Activated CD4-positive, alpha-beta memory T cell treated with anti-CD3 and anti-CD28 coated beads for 36 hours (primary cell): ENCODE data around the gene RAX2. TPM values are rescaled to one million over a fixed set of nuclear protein-coding genes. Genes with fewer than 3 reads are reported as not detected.

Source experiments
- CTCF ChIA-PET: fragments of 350-600 bp; sonication (Branson Sonifier 250); formaldehyde crosslinking; loops from one replicate; lab custom pipeline; 2021; ENCODE audit warnings: antibody characterized with exemption, inconsistent platforms; lab: Charles Lee
- POLR2A ChIA-PET: fragments of 350-600 bp; sonication (Branson Sonifier 250); formaldehyde crosslinking; loops from one replicate; lab custom pipeline; 2021; ENCODE audit warnings: antibody characterized with exemption; lab: Charles Lee
- DNase-seq: peaks from one replicate; pipeline ENCODE4 v3.0.0-alpha.2; 2020
- H3K27ac Mint-ChIP-seq: one replicate; pipeline ENCODE4 v1.8.0; 2021; ENCODE audit warnings: mixed read lengths
- H3K27me3 Mint-ChIP-seq: one replicate; pipeline ENCODE4 v1.8.0; 2021; ENCODE audit warnings: mixed read lengths
- H3K36me3 Mint-ChIP-seq: one replicate; pipeline ENCODE4 v1.8.0; 2021; ENCODE audit warnings: mixed read lengths
- H3K4me1 Mint-ChIP-seq: one replicate; pipeline ENCODE4 v1.8.0; 2021; ENCODE audit warnings: low read depth, mixed read lengths
- H3K4me3 Mint-ChIP-seq: one replicate; pipeline ENCODE4 v1.8.0; 2021; ENCODE audit warnings: mild to moderate bottlenecking, mixed read lengths
- H3K9me3 Mint-ChIP-seq: one replicate; pipeline ENCODE4 v1.8.0; 2021; ENCODE audit warnings: mixed read lengths
- intact Hi-C: fragments of 100-400 bp; cut with micrococcal nuclease; formaldehyde crosslinking; loops from one replicate; pipeline ENCODE4 v1.15.1; 2023
- total RNA-seq, 2 experiments: library from RNA; stranded (reverse); gene quantifications; one replicate each; pipeline ENCODE4 v1.2.3, GENCODE V29; 2021

RAX2 gene
- total RNA-seq, 2 experiments from 2014 or later: not detected

DNA sequence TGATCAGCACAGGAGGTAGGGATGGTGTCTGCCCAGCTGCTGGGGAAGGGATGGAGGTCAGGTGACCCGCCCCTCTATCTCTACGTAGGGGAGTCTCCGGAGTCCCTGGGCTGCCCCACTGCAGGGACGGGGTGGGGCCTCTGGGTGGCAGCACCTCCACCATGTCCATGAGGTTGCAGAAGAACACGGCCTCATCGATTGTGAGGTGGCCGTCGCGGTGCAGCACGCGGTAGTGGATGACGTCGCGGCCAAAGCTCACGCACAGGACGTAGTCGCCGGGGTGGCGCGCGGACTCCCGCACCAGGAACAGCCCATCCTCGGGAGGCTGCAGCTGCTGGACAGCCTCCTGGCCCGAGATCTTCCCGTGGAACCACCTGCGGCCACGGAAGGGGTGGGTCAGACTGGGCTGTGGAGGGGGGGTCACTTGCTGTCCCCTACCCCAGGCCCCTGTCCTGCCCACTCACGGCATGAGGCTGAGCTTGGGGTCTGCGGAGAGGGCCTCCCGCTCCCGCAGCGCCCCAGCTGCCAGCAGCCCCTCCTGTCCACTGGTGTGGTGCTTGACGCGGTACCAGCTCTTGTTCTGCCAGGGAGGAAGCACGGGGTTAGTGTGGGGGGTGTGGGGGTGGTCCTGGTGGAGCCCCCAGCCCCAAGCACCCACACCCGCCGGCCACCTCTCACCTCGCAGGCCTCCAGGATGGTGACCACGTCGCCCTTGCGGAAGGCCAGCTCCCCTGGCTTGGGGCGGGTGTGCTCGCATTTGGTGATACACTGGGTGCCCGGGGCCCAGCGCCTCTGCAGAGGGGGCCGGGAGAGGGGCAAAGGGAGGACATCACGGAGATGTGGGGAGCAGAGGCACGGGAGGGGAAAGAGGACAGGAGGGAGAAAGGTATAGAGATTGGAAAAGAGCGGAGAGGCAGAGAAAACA, 11.9 kb upstream of the RAX2 start:
- ChIA-PET POLR2A (interaction anchor here (0.6 to 2.1 kb wide), 3 partner anchors 29 to 339 kb away, joined by 3 to 6 read pairs (median 3); no protein-coding TSS in a partner anchor), CTCF (interaction anchor here (1.0 to 4.7 kb wide), 7 partner anchors 21 to 68 kb away, joined by 4 to 36 read pairs (median 8); partner anchors contain the start of gene MRPL54)
- intact Hi-C loops: loop anchor here (2.0 kb wide), 1 partner anchor 39 kb away; no protein-coding TSS in a partner anchor
- peaks cover 24% of the 10 kb centered on the region for H3K36me3 Mint-ChIP-seq
- no peaks in the 10 kb centered on the region for H3K27me3 Mint-ChIP-seq
- H3K4me1 Mint-ChIP-seq: peaks cover 8% of the 10 kb centered on the region
- peaks cover 19% of the 10 kb centered on the region for H3K9me3 Mint-ChIP-seq
- peak overlapping the region; percentile 77 for H3K4me3 Mint-ChIP-seq
- DNase-seq: peak; percentile 65
- no peak overlapping the region for H3K27ac Mint-ChIP-seq

DNA sequence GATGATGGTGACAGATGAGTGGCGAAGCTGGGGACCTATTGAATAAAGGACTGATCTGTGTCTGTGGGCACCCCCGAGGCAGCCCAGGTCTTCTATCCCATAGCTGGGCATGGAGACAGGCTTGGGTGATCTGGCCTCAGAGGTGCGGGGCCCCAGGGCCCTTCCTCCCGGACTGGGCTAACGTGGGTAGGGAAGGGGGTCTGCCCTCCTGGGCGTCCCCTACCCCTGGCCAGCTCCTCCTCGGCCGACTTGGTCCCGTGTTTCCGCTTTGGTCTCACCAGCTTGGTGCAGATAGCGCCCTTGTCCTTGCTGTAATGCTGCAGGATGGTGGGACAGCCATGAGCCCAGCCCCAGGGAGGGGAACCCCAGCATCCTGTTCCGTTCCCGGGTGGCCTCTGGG, 10.9 kb upstream of the RAX2 start:
- peaks cover 8% of the 10 kb centered on the region for H3K4me1 Mint-ChIP-seq
- no peak for DNase-seq
- no peak overlapping the region for H3K4me3 Mint-ChIP-seq
- peaks cover 19% of the 10 kb centered on the region for H3K9me3 Mint-ChIP-seq
- ChIA-PET CTCF (interaction anchor here (1.2 to 4.7 kb wide), 5 partner anchors 20 to 69 kb away, joined by 4 to 36 read pairs (median 8); partner anchors contain the start of gene MRPL54), POLR2A (interaction anchor here (2.1 kb wide), 1 partner anchor 36 kb away, joined by 6 read pairs; no protein-coding TSS in a partner anchor)
- intact Hi-C loops: loop anchor here (2.0 kb wide), 1 partner anchor 40 kb away; no protein-coding TSS in a partner anchor
- no peak overlapping the region for H3K27ac Mint-ChIP-seq
- no peaks in the 10 kb centered on the region for H3K27me3 Mint-ChIP-seq
- peaks cover 24% of the 10 kb centered on the region for H3K36me3 Mint-ChIP-seq

DNA sequence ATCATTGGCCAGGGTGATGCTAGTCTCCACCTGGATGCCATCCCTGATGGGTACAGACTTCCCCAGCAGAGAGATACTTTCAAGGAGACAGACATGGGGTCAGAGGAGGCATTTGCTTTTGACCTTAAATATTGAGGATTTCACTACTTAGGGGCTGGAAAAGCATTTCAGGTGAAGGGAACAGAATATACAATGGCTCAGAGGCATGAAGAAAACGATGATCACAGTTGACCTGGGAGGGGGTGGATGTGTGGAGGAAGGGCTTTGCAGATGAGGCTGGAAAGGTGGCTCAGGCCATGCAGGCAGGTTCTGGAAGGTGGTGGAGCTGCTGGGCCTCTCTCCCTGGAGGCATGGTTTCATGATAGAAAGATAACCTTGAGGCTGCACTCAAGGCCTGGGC, 10.3 kb upstream of the RAX2 start:
- Mint-ChIP-seq H3K36me3 (peaks cover 24% of the 10 kb centered on the region), H3K27ac (no peak overlapping the region), H3K4me3 (no peak overlapping the region), H3K4me1 (peaks cover 8% of the 10 kb centered on the region), H3K9me3 (peaks cover 19% of the 10 kb centered on the region), H3K27me3 (no peaks in the 10 kb centered on the region)
- ChIA-PET POLR2A (no interaction called here), CTCF (interaction anchor here (1.2 to 4.7 kb wide), 3 partner anchors 20 to 66 kb away, joined by 4 to 36 read pairs (median 8); partner anchors contain the start of gene MRPL54)
- no peak for DNase-seq
- intact Hi-C loops: loop anchor here (2.0 kb wide), 1 partner anchor 40 kb away; no protein-coding TSS in a partner anchor

DNA sequence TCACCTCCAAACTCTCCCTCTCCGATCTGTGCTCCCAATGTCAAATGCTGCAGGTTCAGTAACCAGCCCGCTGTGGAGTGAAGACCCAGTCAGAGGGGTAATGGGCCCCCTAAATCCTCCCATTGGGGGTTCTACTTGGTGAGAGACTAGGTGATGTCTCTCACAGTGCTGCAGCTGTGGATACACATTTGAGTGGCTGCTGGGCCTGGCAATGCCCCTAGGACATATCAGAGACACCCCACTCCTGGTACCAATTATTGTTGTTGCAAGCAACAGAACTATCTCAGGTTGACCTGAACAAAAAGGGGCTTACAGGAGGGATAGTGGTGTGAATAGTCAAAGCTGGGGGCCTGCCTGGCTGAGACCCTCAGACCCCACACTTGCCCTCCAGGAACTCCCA, 9.6 kb upstream of the RAX2 start:
- Mint-ChIP-seq H3K27me3 (no peaks in the 10 kb centered on the region), H3K36me3 (peaks cover 24% of the 10 kb centered on the region), H3K27ac (no peak overlapping the region), H3K4me3 (no peak overlapping the region), H3K4me1 (peaks cover 8% of the 10 kb centered on the region), H3K9me3 (peaks cover 19% of the 10 kb centered on the region)
- ChIA-PET POLR2A (no interaction called here), CTCF (interaction anchor here (2.4 kb wide), 1 partner anchor 41 kb away, joined by 6 read pairs; no protein-coding TSS in a partner anchor)
- intact Hi-C loops: loop anchor here (2.0 kb wide), 1 partner anchor 41 kb away; no protein-coding TSS in a partner anchor
- DNase-seq: no peak

DNA sequence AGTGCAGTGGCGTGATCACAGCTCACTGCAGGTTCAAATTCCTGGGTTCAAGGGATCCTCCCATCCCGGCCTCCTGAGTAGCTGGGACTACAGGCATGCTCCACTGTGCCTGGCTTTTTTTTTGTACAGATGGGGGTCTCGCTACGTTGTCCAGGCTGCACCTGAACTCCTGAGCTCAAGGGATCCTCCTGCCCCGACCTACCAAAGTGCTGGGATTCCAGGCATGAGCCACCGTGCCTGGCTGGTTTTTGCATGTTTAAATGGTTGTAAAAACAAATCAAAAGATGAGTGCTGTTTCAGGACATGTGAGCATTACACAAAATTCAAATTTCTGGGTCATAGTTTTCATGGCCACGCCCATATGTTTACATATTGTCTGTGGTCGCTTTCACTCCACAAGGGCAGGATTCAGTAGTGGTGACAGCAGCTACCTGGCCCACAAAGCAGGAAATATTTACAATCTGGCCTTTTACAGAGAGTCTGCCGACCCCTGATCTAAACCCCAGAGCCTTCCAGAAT, 8.8 kb upstream of the RAX2 start:
- no peaks in the 10 kb centered on the region for H3K27me3 Mint-ChIP-seq

DNA sequence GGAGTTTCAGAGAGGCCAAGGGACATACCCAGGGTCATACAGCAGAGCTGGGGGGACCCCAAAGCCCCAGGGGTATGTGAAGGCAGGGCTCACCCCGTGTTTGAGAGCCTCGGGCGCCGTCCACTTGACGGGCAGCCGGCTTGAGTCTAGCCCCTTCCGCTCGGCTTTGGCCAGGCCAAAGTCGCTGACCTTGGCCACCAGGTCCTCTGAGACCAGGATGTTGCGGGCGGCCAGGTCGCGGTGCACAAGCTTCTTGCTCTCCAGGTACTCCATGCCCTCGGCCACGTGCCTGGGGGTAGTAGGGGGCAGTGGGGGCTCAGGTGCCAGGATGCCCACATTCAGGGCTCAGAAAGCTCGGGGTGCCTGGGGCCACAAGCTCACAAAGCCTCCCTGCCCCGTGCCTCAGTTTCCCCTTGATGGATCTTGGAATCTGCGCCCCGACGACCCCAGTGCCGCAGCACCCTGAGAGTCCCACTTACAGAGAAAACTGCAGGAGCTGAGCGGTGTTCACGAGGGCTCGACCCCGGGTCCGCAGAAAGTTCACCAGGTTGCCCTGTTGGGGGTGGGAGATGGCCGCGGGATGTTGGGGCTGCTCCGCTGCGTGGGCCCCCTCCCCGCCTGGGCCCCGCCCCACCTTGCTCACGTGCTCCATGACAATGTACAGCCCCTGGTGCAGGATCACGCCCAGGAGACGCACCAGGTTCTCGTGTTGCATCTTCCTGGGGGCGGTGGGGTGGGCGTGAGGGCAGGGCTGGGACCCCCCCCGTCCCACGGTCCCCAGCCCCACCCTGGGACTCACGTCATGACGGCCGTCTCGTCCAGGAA, 7.1 kb upstream of the RAX2 start:
- ChIA-PET POLR2A (no interaction called here), CTCF (interaction anchor here (1.4 to 2.4 kb wide), 2 partner anchors 43 to 361 kb away, joined by 3 to 6 read pairs; no protein-coding TSS in a partner anchor)
- H3K4me3 Mint-ChIP-seq: no peak overlapping the region
- H3K36me3 Mint-ChIP-seq: peaks cover 24% of the 10 kb centered on the region
- H3K27ac Mint-ChIP-seq: no peak overlapping the region
- DNase-seq: no peak
- H3K9me3 Mint-ChIP-seq: peaks cover 19% of the 10 kb centered on the region
- no peaks in the 10 kb centered on the region for H3K27me3 Mint-ChIP-seq
- H3K4me1 Mint-ChIP-seq: no peaks in the 10 kb centered on the region
- intact Hi-C loops: no loop called here

More for the DNA sequence above, 8.8 kb upstream of the RAX2 start:
- Mint-ChIP-seq H3K4me3 (no peak overlapping the region), H3K4me1 (peaks cover 8% of the 10 kb centered on the region), H3K27ac (no peak overlapping the region), H3K36me3 (peaks cover 24% of the 10 kb centered on the region), H3K9me3 (peaks cover 19% of the 10 kb centered on the region)
- CTCF ChIA-PET: interaction anchor here (1.4 to 2.4 kb wide), 2 partner anchors 42 to 359 kb away, joined by 3 to 6 read pairs; no protein-coding TSS in a partner anchor
- intact Hi-C loops: no loop called here
- POLR2A ChIA-PET: interaction anchor here (0.6 to 1.6 kb wide), 2 partner anchors 17 to 188 kb away, joined by 3 to 5 read pairs; no protein-coding TSS in a partner anchor
- DNase-seq: no peak

DNA sequence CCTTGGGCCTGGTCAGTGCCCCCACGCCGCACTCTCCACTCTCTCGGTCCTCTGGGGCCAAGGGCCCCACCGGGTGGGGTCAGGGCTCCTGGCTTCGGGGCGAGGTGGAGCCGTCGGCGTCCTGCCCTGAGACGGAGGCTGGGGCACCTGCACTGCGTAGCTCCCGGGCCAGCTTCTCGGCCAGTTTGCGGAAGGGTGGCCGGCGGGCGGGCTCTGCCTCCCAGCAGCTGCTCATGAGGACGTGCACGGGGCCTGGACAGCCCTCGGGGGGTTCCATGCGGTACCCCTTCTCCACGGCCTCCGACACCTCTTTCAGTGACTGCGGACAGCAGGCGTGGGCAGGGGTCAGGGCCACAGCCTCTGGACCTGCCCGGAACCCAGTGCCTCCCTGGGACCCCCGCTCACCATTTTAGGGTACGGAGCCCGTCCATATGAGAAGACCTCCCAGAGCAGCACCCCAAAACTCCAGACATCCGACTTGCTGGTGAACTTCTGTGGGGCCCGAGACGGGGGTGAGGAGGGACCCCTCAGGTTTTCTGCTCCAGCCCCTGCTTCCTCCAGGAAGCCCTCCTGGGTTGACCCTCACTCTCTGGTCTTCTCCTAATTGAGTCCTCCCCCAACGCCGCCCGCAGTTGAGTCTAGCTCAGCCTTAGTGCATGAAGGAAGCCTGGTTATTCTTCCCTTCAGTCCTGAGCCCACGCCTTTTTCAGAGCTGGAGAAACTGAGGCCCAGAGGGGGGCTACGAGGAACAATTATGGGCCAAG, 6.3 kb upstream of the RAX2 start:
- intact Hi-C loops: no loop called here
- Mint-ChIP-seq H3K4me1 (no peaks in the 10 kb centered on the region), H3K27me3 (no peaks in the 10 kb centered on the region), H3K27ac (no peak overlapping the region), H3K4me3 (no peak overlapping the region), H3K36me3 (peaks cover 21% of the 10 kb centered on the region), H3K9me3 (peaks cover 19% of the 10 kb centered on the region)
- POLR2A ChIA-PET: no interaction called here
- no peak for DNase-seq
- CTCF ChIA-PET: no interaction called here

DNA sequence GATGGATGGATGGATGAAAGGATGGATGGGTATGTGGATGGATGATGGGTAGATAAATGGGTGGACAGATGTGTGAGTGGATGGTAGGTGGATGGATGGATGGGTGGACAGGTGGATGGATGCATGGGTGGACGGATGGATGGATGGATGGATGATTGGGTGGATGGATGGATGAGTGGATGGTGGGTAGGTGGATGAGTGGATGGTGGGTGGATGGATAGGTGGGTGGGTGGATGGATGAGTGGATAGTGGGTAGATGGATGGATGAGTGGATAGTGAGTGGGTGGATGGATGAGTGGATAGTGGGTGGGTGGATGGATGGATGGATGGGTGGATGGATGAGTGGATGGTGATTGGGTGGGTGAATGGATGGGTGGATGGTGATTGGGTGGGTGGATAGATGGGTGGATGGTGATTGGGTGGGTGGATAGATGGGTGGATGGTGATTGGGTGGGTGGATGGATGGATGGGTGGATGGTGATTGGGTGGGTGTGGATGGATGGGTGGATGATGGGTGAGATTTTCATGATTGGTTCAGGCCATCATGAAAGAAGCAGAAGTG, 4.5 kb upstream of the RAX2 start:
- peaks cover 7% of the 10 kb centered on the region for H3K36me3 Mint-ChIP-seq
- no peak for DNase-seq
- no peaks in the 10 kb centered on the region for H3K27me3 Mint-ChIP-seq
- no peaks in the 10 kb centered on the region for H3K4me1 Mint-ChIP-seq
- peaks cover 8% of the 10 kb centered on the region for H3K9me3 Mint-ChIP-seq
- no peak overlapping the region for H3K27ac Mint-ChIP-seq
- H3K4me3 Mint-ChIP-seq: no peak overlapping the region
- ChIA-PET POLR2A (no interaction called here), CTCF (interaction anchor here (1.1 kb wide), 1 partner anchor 46 kb away, joined by 3 read pairs; no protein-coding TSS in a partner anchor)
- intact Hi-C loops: no loop called here

DNA sequence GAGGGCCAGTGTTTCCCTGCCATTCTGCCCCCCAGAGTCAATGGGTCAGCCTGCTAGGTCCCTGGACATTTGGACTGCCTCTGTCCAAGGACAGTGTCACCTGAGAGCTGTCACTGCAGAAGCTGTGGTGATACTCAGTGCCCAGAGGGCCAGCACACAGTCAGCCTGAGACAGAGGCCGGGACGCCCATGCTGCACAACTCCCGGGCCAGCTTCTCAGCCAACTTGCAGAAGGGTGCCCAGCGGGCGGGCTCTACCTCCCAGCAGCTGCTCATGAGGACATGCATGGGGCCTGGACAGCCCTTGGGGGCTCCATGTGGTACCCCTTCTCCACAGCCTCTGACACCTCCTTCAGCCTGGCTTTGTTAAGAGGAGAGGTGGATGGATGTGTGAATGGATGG, 3.8 kb upstream of the RAX2 start:
- Mint-ChIP-seq H3K36me3 (peaks cover under 1% of the 10 kb centered on the region), H3K4me1 (no peaks in the 10 kb centered on the region), H3K4me3 (no peak overlapping the region), H3K27ac (no peak overlapping the region), H3K9me3 (peaks cover under 1% of the 10 kb centered on the region), H3K27me3 (no peaks in the 10 kb centered on the region)
- no peak for DNase-seq
- intact Hi-C loops: no loop called here
- ChIA-PET CTCF (interaction anchor here (1.1 kb wide), 1 partner anchor 46 kb away, joined by 3 read pairs; no protein-coding TSS in a partner anchor), POLR2A (no interaction called here)

DNA sequence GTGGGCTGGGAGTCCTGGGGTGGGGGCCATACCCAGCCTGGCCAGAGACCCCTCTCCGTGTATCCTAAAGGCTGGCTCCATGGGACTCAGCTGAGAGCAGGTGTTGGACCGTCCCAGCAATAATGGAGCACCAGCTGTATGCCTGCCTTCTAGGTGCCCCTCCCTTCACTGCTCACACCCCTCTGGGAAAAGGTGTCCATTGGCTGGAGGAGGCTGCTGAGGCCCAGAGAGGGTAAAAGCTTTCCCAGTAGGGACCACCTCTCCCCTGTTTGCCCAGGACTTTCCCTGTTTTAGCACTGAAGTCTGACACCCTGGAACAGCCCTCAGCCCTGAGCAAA, 3.3 kb upstream of the RAX2 start:
- POLR2A ChIA-PET: no interaction called here
- no peak for DNase-seq
- no peaks in the 10 kb centered on the region for H3K4me1 Mint-ChIP-seq
- H3K36me3 Mint-ChIP-seq: no peaks in the 10 kb centered on the region
- H3K27ac Mint-ChIP-seq: no peak overlapping the region
- H3K9me3 Mint-ChIP-seq: no peaks in the 10 kb centered on the region
- H3K27me3 Mint-ChIP-seq: no peaks in the 10 kb centered on the region
- no peak overlapping the region for H3K4me3 Mint-ChIP-seq
- CTCF ChIA-PET: interaction anchor here (1.1 kb wide), 1 partner anchor 47 kb away, joined by 3 read pairs; no protein-coding TSS in a partner anchor
- intact Hi-C loops: no loop called here
